SK-N-SH treated with all-trans-retinoic acid at 6 μM for 48 hours (cell line): ENCODE results near the gene SBNO1.

Experiments
- CSDC2 ChIP-seq: fragments of 250-450 bp; sonication (Bioruptor Pico); IDR thresholded peaks from 2 replicates; pipeline ENCODE4 v1.5.0; 2020; ENCODE audit warnings: mild to moderate bottlenecking, moderate library complexity
- ESRRG ChIP-seq: fragments of 250-450 bp; sonication (Bioruptor Pico); IDR thresholded peaks from 2 replicates; pipeline ENCODE4 v1.6.1; 2021; ENCODE audit warnings: mild to moderate bottlenecking
- SNAI2 ChIP-seq: fragments of 250-450 bp; sonication (Bioruptor Pico); IDR thresholded peaks from 2 replicates; pipeline ENCODE4 v1.5.0; 2020; ENCODE audit warnings: mild to moderate bottlenecking, moderate library complexity
- ZC3H10 ChIP-seq: fragments of 250-450 bp; sonication (Bioruptor Pico); IDR thresholded peaks from 2 replicates; pipeline ENCODE4 v1.5.1; 2021; ENCODE audit warnings: mild to moderate bottlenecking, moderate library complexity
- ZFP3 ChIP-seq: fragments of 250-450 bp; sonication (Bioruptor Pico); IDR thresholded peaks from 2 replicates; pipeline ENCODE4 v1.5.0; 2020; ENCODE audit warnings: mild to moderate bottlenecking, moderate library complexity
- ZFP30 ChIP-seq: fragments of 450-650 bp; formaldehyde crosslinking; IDR thresholded peaks from 2 replicates; pipeline ENCODE4 v1.5.0; 2022; ENCODE audit warnings: mild to moderate bottlenecking, moderate library complexity
- ZNF8 ChIP-seq: fragments of 450-650 bp; formaldehyde crosslinking; IDR thresholded peaks from 2 replicates; pipeline ENCODE4 v1.5.0; 2020; ENCODE audit warnings: mild to moderate bottlenecking, moderate library complexity
- TF ChIP-seq, protein P1 (sequence below): fragments of 250-450 bp; sonication (Bioruptor Pico); IDR thresholded peaks from 2 replicates; pipeline ENCODE4 v1.8.0; 2020; ENCODE audit warnings: mild to moderate bottlenecking, moderate library complexity, borderline replicate concordance

DNA sequence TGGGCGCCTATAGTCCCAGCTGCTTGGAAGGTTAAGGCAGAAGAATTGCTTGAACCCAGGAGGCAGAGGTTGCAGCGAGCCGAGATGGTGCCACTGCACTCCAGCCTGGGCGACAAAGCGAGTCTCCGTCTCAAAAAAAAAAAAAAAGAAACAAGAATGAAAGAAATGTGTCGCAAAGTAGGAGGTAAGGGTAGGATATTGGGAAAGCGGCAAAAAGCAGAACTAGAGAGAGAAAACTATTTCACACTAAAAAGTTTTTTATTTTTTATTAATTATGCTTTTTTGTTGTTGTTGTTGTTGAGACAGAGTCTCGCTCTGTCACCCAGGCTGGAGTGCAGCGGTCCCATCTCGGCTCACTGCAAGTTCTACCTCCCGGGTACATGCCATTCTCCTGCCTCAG lies 17.7 kb downstream of the SBNO1 start:
- TF ChIP-seq ZNF8 (CRISPR knock-in tag), result no peak
- no peak for TF ChIP-seq ZC3H10 (CRISPR knock-in tag)
- TF ChIP-seq, protein P1, sequence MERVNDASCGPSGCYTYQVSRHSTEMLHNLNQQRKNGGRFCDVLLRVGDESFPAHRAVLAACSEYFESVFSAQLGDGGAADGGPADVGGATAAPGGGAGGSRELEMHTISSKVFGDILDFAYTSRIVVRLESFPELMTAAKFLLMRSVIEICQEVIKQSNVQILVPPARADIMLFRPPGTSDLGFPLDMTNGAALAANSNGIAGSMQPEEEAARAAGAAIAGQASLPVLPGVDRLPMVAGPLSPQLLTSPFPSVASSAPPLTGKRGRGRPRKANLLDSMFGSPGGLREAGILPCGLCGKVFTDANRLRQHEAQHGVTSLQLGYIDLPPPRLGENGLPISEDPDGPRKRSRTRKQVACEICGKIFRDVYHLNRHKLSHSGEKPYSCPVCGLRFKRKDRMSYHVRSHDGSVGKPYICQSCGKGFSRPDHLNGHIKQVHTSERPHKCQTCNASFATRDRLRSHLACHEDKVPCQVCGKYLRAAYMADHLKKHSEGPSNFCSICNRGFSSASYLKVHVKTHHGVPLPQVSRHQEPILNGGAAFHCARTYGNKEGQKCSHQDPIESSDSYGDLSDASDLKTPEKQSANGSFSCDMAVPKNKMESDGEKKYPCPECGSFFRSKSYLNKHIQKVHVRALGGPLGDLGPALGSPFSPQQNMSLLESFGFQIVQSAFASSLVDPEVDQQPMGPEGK (CRISPR knock-in tag), result no peak
- no peak for TF ChIP-seq ZFP3 (CRISPR knock-in tag)
- TF ChIP-seq CSDC2, result no peak
- TF ChIP-seq SNAI2 (CRISPR knock-in tag), result no peak
- TF ChIP-seq ZFP30 (CRISPR knock-in tag), result no peak
- no peak for TF ChIP-seq ESRRG (CRISPR knock-in tag)
